GM19035 (cell line): ENCODE measurements around the gene KIF4A.
A peak's percentile ranks its signal among the peaks of the same experiment; 100 is the strongest.
"Not testable (repeated sequence)": the region's sequence is repeated elsewhere in the genome, so short reads cannot be mapped to it uniquely, and the experiment has no call there.

Source experiments
- ATAC-seq: cut with Tn5 transposase; IDR thresholded peaks from one replicate; pipeline ENCODE4 v1.9.1; 2021; ENCODE audit not compliant: unreplicated experiment

The KIF4A gene

GRCh38 chrX:70386235-70386634 lies 96.3 kb downstream of the KIF4A start:
- ATAC-seq: no peak

DNA sequence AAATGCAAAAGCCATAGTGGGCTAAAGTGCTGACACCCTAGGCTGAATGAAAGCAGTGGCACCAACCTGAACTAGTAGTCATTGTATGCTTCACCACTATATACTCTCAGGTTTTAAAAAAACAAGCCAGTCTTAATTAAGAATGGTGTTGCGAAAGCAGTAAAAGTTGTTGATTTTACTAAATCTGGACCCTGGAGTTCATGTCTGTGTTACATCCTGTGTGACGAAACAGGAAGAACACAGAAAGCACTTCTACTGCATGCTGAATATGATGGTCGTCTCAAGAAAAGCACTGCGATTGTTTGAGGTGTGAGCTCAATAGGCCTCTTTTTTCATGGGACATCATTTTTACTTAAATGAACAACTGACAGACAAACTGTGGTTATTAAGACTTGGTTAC lies 109.0 kb downstream of the KIF4A start:
- no peak for ATAC-seq

- not testable (repeated sequence) for ATAC-seq
These were observed 110.3 kb downstream of the KIF4A start for GRCh38 chrX:70400181-70400580.

- ATAC-seq: no peak
These were observed 112.8 kb downstream of the KIF4A start for GRCh38 chrX:70402721-70403120.

GRCh38 chrX:70405003-70405402 lies 115.1 kb downstream of the KIF4A start:
- no peak for ATAC-seq

DNA sequence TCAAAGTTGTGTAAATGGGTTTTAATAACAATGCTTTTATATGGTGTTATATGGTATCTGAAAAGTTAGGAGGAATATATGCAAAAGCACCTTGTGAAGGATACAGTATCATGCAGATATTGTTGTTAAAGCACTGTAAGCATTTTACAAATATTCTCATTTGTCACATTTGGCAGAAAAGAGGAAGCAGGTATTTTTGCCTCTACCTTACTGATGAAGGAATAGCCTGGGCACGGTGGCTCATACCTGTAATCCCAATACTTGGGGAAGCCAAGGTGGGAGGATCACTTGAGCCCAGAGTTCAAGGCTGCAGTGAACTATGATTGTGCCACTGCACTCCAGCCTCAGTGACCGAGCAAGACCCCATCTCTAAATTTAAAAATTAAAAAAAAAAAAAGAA lies 121.0 kb downstream of the KIF4A start:
- no peak for ATAC-seq

DNA sequence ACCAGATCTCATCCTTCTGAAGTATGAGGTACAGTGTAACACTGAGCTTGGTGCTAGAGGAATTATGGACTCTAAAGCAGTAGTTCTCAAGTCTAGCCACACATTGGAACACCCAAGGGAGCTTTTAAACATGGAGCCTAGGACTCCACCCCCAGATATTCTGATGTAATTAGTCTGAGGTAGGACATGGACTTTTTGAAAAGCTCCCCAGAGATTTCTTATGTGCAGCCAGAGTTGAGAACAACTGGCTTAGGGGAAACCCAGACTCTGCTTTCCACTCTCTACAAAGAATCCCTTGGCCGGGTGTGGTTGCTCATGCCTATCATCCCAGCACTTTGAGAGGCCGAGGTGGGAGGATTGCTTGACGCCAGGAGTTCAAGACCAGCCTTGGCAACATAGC lies 121.6 kb downstream of the KIF4A start:
- no peak for ATAC-seq

- ATAC-seq: no peak
These were observed 131.7 kb downstream of the KIF4A start for GRCh38 chrX:70421618-70422017.

- ATAC-seq: no peak
These were observed 133.0 kb downstream of the KIF4A start, which contains the start of gene GDPD2 for GRCh38 chrX:70422851-70423341. TSS of gene GDPD2 (plus strand) at chrX:70423314. CDS start at chrX:70424985, 1,671 bp downstream.

DNA sequence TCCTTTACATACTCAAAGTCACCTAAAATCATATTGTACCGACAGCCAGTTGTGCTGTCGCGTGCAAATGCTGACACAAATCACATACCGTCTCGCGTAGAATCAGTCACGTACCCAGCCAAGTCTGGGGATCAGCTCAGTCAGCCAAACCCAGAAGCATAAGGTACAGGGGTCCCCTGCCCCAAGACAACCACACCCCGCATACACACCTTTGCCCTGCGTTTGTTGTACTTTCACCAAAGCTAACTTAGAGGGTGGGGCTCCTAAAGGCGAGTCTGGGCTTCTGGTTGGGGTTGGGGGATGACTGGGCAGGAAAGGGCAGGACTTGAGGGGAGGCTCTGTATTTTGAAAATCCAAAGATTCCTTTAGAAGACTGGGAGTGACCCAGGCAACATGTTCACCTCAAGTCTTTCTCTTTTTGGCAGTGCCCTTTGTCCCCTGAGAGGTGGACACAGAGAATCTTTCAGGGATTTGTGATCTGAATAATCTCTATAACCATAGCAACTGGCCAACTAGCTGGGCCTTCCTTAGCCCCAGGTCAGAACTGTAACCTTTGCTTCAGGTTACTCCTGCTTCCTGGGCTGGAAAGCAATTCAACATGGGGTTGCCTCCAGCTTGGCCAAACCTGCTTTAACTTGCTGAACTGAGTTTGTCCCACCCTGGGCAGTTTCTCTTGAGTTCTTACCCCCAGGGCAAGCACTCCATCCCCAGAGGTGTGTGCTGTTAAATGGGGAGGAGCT lies 134.2 kb downstream of the KIF4A start:
- ATAC-seq: no peak

DNA sequence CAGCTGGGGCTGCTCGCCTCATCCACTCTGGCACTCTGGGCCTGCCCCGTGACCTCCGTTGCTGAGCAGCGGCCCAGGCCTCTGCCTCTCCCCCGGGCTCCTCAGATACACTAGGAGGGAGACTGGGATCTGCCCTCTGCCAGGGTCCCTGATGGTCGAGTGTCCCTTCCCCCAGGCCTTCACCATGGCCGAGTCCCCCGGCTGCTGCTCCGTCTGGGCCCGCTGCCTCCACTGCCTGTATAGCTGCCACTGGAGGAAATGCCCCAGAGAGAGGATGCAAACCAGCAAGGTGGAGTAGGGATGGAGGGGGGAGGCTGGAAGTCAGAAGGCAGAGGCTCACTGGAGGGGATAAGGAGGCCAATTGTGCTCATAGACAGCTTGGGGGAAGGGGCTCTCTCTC lies 134.9 kb downstream of the KIF4A start:
- no peak for ATAC-seq

DNA sequence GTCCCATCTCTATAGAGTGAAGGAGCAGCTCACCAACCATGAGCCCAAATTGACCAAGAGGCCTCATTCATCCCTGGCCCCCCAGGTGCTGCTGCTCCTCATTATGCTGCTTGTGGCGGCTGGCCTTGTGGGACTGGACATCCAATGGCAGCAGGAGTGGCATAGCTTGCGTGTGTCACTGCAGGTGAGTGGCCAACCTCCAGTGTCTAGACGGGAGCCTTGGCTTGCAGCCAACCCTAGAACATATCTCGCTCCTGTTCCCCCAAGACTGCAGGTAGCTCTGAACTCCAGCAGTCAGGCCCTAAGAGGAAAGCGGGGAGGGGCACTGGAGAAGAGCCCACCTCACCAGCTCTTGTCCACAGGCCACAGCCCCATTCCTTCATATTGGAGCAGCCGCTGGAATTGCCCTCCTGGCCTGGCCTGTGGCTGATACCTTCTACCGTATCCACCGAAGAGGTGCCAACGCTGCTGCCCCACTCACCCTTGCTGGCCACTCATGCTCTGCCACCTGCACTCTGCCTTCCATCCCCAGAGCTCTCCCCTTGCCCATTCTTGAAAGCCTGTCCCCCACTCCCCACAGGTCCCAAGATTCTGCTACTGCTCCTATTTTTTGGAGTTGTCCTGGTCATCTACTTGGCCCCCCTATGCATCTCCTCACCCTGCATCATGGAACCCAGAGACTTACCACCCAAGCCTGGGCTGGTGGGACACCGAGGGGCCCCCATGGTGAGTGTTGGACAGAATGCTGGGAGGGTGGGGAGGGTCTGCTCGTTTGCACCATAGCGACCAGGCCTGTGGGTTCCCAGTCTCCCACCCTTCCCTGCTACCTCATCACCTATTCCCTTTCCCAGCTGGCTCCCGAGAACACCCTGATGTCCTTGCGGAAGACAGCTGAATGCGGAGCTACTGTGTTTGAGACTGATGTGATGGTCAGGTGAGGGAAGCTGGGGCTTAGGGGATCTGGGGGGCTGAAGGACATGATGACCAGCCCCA lies 136.7 kb downstream of the KIF4A start:
- no peak for ATAC-seq

DNA sequence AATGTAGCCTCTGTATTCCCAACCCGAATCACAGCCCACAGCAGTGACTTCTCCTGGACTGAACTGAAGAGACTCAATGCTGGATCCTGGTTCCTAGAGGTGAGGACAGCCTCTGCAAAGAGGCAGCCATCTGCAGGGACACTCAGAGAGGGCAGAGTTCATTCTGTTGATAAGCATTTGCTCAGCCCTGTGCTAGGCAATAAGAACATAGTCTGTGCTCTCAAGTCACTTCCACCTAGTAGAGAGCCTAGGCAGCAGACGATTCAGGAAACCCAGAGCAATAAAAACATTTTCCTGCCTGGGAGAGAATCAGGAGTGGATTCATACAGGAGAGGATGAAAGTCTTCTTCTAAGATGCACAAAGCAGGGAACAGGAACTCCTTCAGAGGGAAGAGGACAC lies 137.5 kb downstream of the KIF4A start:
- ATAC-seq: no peak

- no peak for ATAC-seq
These were observed 139.9 kb downstream of the KIF4A start for GRCh38 chrX:70429759-70430158.

- no peak for ATAC-seq
These were observed 143.3 kb downstream of the KIF4A start for GRCh38 chrX:70432936-70433847.

DNA sequence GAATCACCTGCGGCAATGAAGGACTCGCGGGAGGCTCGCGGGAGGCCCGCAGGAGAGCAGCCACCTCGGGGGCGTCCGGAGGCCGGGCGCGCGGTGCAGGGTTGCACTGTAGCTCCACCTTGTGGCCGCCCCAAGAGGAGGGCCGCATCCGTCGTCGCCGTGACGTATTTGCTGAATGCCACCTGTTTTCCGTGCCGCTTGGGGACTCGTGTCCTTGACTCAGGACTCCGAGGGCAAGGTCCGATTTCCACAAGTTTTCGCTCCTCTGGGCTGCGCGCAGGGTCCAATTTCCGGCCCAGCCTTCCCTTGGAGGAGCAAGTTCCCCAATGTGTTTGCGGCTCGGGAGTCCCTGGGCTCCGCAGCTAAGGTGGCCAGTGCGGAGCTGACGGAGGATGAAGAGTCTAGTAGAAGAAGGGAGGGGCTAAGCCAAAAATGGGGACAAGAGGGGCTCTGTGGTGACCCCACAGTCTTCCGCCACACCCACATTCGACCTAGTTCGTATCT lies 144.0 kb downstream of the KIF4A start:
- ATAC-seq: peak; percentile 76

DNA sequence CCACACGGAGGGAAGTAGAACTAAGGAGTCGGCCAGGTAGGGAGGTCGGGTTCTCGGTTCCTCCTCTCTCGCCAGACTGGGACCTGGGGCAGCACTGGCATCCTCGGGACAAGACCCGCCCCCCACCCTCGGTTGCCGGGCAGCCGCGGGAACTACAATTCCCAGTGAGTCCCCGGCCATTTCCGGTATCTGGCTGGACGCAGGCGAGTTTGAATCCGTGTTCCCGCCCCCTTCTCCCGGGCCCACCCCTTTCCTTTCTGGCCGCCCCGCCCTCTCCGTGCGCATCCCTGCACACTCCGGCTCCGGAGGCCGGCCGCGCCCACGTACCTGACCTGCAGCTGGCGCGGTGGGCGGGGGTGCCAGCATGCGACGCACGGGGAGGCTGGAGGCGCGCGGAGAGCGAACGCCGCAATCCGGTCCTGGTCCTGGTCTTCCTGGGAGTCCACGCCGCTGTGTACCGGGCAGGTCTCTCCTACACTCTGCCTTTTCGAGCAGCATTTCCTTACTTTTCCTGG lies 144.5 kb downstream of the KIF4A start:
- peak; percentile 59 for ATAC-seq

DNA sequence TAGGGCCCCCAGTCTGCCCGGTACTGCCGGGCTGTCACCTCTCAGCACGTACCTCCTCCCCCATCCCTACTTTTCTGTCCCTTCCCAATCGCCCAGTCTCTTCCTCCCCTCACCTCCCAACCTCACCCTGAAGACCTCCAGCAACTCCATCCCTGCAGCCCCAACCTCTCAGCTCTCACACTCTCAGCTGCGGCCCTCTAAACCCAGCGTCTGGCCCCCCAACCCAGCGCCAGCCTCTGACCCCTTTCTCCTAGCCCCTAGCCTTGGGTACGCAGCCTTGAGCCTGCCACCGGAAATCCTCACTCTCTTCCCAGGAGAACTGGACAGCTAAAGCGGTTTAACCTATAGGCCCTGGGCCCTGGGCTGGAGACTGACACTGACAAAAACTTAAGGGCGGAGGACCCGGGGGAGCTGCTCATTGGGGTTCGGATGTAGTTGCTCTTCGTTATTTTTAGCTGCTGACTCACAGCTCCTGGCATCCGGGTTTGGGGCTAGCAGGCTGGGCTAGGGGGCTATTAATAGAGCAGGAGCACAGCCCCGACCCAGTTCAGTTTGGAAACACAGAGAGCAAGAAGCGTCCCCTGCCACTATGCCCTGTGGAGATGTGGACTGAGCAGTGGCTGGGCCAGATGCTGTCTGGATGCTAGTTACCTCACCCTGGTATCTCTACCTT lies 145.1 kb downstream of the KIF4A start:
- ATAC-seq: no peak

- ATAC-seq: no peak
These were observed 146.4 kb downstream of the KIF4A start for GRCh38 chrX:70436343-70436742.

DNA sequence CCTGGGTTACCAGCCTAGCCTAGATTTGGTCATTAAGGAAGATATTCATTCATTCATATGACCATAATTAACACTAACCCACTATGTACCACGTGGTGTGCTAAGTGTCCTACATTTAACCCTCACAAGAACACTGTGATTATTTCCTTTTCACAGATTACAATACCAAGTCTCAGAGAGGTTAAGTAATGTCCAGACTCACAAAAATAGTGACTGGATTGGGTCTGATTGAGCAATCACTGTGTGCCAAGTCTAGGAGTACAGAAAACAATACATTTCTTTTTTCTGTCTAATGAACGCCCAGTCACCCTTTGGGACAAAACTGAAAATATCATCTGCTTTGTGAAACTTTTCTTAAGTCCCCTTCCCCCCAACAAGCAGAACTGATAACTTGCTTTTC lies 147.1 kb downstream of the KIF4A start:
- no peak for ATAC-seq
